Prostate gland (tissue), 2 donors: Measurements from ENCODE around the gene SPATA2. TPM values are rescaled to one million over a fixed set of nuclear protein-coding genes. Genes with fewer than 3 reads are reported as not detected.

Experiments used
- DNase-seq: peaks from one replicate; pipeline ENCODE4 v3.0.0-alpha.2; 2019; ENCODE audit warnings: low spot score
- H3K27ac ChIP-seq, 2 donors: fragments of 200-600 bp; sonication (generic); 2 replicates each; pipeline ENCODE4 v1.5.1; 2017 to 2019
- H3K27me3 ChIP-seq: fragments of 200-600 bp; sonication (generic); replicated peaks from 2 replicates; pipeline ENCODE4 v1.5.1; 2019; ENCODE audit not compliant: insufficient read depth
- H3K36me3 ChIP-seq, 2 donors: fragments of 200-600 bp; sonication (generic); 1 replicate in 1 of 2; 2 replicates in 1 of 2; pipeline versions ENCODE4 v1.5.1 to v1.8.1; 2017 to 2019
- H3K4me1 ChIP-seq: fragments of 200-600 bp; sonication (generic); replicated peaks from 2 replicates; pipeline ENCODE4 v1.5.1; 2019
- H3K4me3 ChIP-seq, 2 donors: fragments of 200-600 bp; sonication (generic); 2 replicates each; pipeline ENCODE4 v1.5.1; 2017 to 2019
- H3K9me3 ChIP-seq: fragments of 200-600 bp; sonication (generic); 2 replicates; pipeline ENCODE4 v1.5.1; 2017
- CTCF ChIP-seq, 4 experiments: fragments of 200-600 bp in 2 of 4; fragments of 450-650 bp in 2 of 4; sonication (generic) in 2 of 4; IDR thresholded peaks; 1 replicate in 3 of 4; 2 replicates in 1 of 4; pipeline ENCODE4 v1.5.1; 2016 to 2019; ENCODE audit warnings: antibody characterized with exemption in 4 of 4, mild to moderate bottlenecking in 2 of 4, moderate library complexity in 2 of 4
- POLR2A ChIP-seq: fragments of 450-650 bp; IDR thresholded peaks from one replicate; pipeline ENCODE4 v1.6.1; 2016; ENCODE audit warnings: antibody characterized with exemption, mild to moderate bottlenecking
- POLR2AphosphoS5 ChIP-seq: sonication (generic); formaldehyde crosslinking; IDR thresholded peaks from one replicate; pipeline ENCODE4 v1.6.1; 2017; ENCODE audit warnings: antibody characterized with exemption
- WGBS: methylation state at CpG from one replicate; pipeline ENCODE4 v1.1.5; 2018; 5-methylcytosine and 5-hydroxymethylcytosine counted together
- intact Hi-C: fragments of 100-400 bp; cut with DNase I; formaldehyde crosslinking; loops from one replicate; pipeline ENCODE4 v1.14.2; 2022
- total RNA-seq, 2 donors: library from RNA; depleted of rRNA; stranded (reverse); fragments of >200 nt; gene quantifications; one replicate each; pipeline ENCODE4 v1.1.0, GENCODE V29; 2016

SPATA2 gene
- total RNA-seq, 2 donors from 2014 or later = 9.2 to 15.2 TPM

- TF ChIP-seq CTCF (IDR thresholded peaks at IDR 0.05) (no peak), POLR2A (no peak), POLR2AphosphoS5 (no peak)
- 86% methylated on average over 30 of the region's 30 CpGs for WGBS
- Histone ChIP-seq H3K27ac (peak overlapping the region; percentile 39 to 43), H3K4me1 (peaks cover 8% of the 10 kb centered on the region), H3K36me3 (no peaks in the 10 kb centered on the region), H3K27me3 (no peaks in the 10 kb centered on the region), H3K4me3 (no peak overlapping the region), H3K9me3 (no peaks in the 10 kb centered on the region)
- intact Hi-C loops = no loop called here
- DNase-seq = no peak
These were observed 28.6 kb downstream of the SPATA2 start for GRCh38 chr20:49886571-49887213.

- Histone ChIP-seq H3K36me3 (no peaks in the 10 kb centered on the region), H3K9me3 (no peaks in the 10 kb centered on the region), H3K27ac (no peak overlapping the region), H3K27me3 (no peaks in the 10 kb centered on the region), H3K4me3 (no peak overlapping the region), H3K4me1 (peaks cover 8% of the 10 kb centered on the region)
- intact Hi-C loops = no loop called here
- 87% methylated on average over 16 of the region's 16 CpGs for WGBS
- DNase-seq = no peak
- TF ChIP-seq CTCF (IDR thresholded peaks at IDR 0.05) (no peak), POLR2AphosphoS5 (no peak), POLR2A (no peak)
These were observed 29.6 kb downstream of the SPATA2 start for GRCh38 chr20:49885558-49886332.

GRCh38 chr20:49883246-49883802, 32.0 kb downstream of the SPATA2 start:
- 97% methylated on average over 10 of the region's 10 CpGs for whole genome bisulfite sequencing
- Histone ChIP-seq H3K4me1 (no peaks in the 10 kb centered on the region), H3K27me3 (no peaks in the 10 kb centered on the region), H3K9me3 (no peaks in the 10 kb centered on the region), H3K4me3 (no peak overlapping the region), H3K36me3 (no peaks in the 10 kb centered on the region), H3K27ac (no peak overlapping the region)
- TF ChIP-seq CTCF (IDR thresholded peaks at IDR 0.05) (no peak), POLR2AphosphoS5 (no peak), POLR2A (no peak)
- DNase-seq = no peak
- intact Hi-C loops = no loop called here

- 93% methylated on average over 29 of the region's 29 CpGs for WGBS
- H3K27ac ChIP-seq = no peak overlapping the region
These were observed 33.0 kb downstream of the SPATA2 start for GRCh38 chr20:49882171-49882970.

More at GRCh38 chr20:49882171-49882970, 33.0 kb downstream of the SPATA2 start:
- no peak overlapping the region for H3K4me3 ChIP-seq
- TF ChIP-seq POLR2AphosphoS5 = no peak
- no peak for TF ChIP-seq POLR2A
- no peak for TF ChIP-seq CTCF (IDR thresholded peaks at IDR 0.05)
- H3K9me3 ChIP-seq = no peaks in the 10 kb centered on the region
- no peaks in the 10 kb centered on the region for H3K4me1 ChIP-seq
- intact Hi-C loops = no loop called here
- H3K27me3 ChIP-seq = no peaks in the 10 kb centered on the region
- no peak for DNase-seq
- no peaks in the 10 kb centered on the region for H3K36me3 ChIP-seq
